Neural progenitor cell (in vitro differentiated cells): ENCODE results near the gene TSHZ3.

Experiments used
- EZH2phosphoT487 ChIP-seq: fragments of 200-600 bp; sonication (generic); IDR thresholded peaks from 2 replicates; pipeline ENCODE4 v1.6.1; 2017; ENCODE audit warnings: antibody characterized with exemption
- TF ChIP-seq, protein P1 (sequence below): fragments of 200-600 bp; sonication (generic); IDR thresholded peaks from 2 replicates; pipeline ENCODE4 v1.5.1; 2017; ENCODE audit warnings: antibody characterized with exemption, mild to moderate bottlenecking

DNA sequence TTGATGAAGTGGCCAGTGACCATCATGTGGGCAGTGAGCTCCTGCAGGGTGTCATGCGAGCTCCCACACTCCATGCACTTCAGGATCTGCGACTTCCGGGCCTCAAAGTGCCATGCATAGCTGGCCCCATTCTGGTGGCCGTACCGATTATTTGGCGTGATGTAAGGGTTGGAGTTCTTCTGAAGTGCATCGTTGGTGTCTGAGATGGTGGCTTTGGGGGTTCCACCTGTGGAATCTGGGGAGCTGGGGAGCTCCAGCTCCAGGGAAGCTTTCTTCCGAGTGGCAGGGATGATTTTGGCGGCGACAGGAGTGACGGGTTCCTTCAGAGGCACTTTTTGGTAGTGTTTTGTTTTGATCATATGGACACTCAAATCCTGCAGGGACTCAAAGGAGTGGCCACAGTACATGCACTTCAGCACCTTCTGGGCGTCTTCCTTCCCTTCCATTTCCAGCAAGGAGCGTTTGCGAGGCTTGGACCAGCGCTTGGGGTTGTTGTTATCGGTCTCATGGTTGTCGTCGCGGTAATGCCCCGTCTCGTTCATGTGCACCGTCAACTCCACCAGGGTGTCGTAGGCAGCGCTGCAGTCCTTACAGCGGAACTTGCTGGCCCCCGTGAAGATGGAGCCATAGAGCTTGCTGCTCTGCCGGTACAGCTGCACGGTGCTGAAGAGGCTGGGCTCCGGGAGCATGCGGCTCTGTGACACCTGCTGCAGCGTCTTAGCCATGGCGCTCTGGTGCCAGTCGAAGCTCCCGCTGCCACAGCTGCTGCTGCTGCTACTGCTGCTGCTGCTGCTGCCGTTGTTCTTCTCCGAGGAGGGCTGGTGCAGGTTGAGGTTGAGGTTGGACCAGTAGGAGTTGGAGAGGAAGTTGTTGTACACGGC is 70.4 kb downstream of the TSHZ3 start:
- TF ChIP-seq, protein P1, sequence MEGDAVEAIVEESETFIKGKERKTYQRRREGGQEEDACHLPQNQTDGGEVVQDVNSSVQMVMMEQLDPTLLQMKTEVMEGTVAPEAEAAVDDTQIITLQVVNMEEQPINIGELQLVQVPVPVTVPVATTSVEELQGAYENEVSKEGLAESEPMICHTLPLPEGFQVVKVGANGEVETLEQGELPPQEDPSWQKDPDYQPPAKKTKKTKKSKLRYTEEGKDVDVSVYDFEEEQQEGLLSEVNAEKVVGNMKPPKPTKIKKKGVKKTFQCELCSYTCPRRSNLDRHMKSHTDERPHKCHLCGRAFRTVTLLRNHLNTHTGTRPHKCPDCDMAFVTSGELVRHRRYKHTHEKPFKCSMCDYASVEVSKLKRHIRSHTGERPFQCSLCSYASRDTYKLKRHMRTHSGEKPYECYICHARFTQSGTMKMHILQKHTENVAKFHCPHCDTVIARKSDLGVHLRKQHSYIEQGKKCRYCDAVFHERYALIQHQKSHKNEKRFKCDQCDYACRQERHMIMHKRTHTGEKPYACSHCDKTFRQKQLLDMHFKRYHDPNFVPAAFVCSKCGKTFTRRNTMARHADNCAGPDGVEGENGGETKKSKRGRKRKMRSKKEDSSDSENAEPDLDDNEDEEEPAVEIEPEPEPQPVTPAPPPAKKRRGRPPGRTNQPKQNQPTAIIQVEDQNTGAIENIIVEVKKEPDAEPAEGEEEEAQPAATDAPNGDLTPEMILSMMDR = no peak
- no peak for TF ChIP-seq EZH2phosphoT487
